Body of pancreas (tissue), 4 donors: ENCODE measurements around the gene TAF1D. TPM values are rescaled to one million over a fixed set of nuclear protein-coding genes. Genes with fewer than 3 reads are reported as not detected.

Experiments used
- ATAC-seq: fragments of 150-250 bp; one replicate; pipeline ENCODE4 v1.9.1; 2016
- DNase-seq, 4 donors: peaks; one replicate each; pipeline ENCODE4 v3.0.0-alpha.2; 2019
- H3K27ac ChIP-seq, 4 donors: fragments of 200-600 bp; sonication (generic); 1 replicate in 3 of 4; 2 replicates in 1 of 4; pipeline versions ENCODE4 v1.5.1 to v1.6.1; 2016 to 2019; ENCODE audit warnings: mild to moderate bottlenecking in 1 of 4, mixed read lengths in 1 of 4, moderate library complexity in 1 of 4
- H3K27me3 ChIP-seq, 2 donors: fragments of 200-600 bp; sonication (generic); one replicate each; pipeline ENCODE4 v1.6.0; 2016; ENCODE audit warnings: mild to moderate bottlenecking in 1 of 2
- H3K36me3 ChIP-seq, 2 donors: fragments of 200-600 bp; sonication (generic); replicated peaks in 1 of 2; 2 replicates each; pipeline ENCODE4 v1.5.1; 2016; ENCODE audit warnings: low read depth in 2 of 2; ENCODE audit not compliant: insufficient read depth in 1 of 2
- H3K4me1 ChIP-seq: fragments of 200-600 bp; sonication (generic); one replicate; pipeline ENCODE4 v1.6.0; 2016
- H3K4me3 ChIP-seq, 2 donors: fragments of 200-600 bp; sonication (generic); 1 replicate in 1 of 2; 2 replicates in 1 of 2; pipeline ENCODE4 v1.5.1; 2016 to 2019
- H3K9me3 ChIP-seq, 3 donors: fragments of 200-600 bp; sonication (generic); 1 replicate in 2 of 3; 2 replicates in 1 of 3; pipeline ENCODE4 v1.5.1; 2016
- POLR2A ChIP-seq, 3 donors: fragments of 450-650 bp; IDR thresholded peaks; one replicate each; pipeline ENCODE4 v1.6.1; 2016; ENCODE audit warnings: antibody characterized with exemption in 3 of 3, mild to moderate bottlenecking in 2 of 3
- WGBS, 2 donors: methylation state at CpG; one replicate each; pipeline ENCODE4 v1.1.5; 2017; 5-methylcytosine and 5-hydroxymethylcytosine counted together
- intact Hi-C: fragments of 100-400 bp; cut with DNase I; formaldehyde crosslinking; loops from one replicate; pipeline ENCODE4 v1.15.1; 2023
- total RNA-seq, 2 donors: library from RNA; depleted of rRNA; stranded (reverse); fragments of >200 nt; gene quantifications; one replicate each; pipeline ENCODE4 v1.1.0, GENCODE V29; 2016
- TF ChIP-seq, protein P1 (sequence below), 7 experiments: fragments of 450-650 bp in 4 of 7; fragments of 200-600 bp in 3 of 7; sonication (generic) in 3 of 7; IDR thresholded peaks; one replicate each; pipeline ENCODE4 v1.5.1; 2016 to 2019; ENCODE audit warnings: antibody characterized with exemption in 7 of 7

The TAF1D gene, protein sequence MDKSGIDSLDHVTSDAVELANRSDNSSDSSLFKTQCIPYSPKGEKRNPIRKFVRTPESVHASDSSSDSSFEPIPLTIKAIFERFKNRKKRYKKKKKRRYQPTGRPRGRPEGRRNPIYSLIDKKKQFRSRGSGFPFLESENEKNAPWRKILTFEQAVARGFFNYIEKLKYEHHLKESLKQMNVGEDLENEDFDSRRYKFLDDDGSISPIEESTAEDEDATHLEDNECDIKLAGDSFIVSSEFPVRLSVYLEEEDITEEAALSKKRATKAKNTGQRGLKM
- 100 to 1,000 TPM; 113 to 177 TPM for total RNA-seq

DNA sequence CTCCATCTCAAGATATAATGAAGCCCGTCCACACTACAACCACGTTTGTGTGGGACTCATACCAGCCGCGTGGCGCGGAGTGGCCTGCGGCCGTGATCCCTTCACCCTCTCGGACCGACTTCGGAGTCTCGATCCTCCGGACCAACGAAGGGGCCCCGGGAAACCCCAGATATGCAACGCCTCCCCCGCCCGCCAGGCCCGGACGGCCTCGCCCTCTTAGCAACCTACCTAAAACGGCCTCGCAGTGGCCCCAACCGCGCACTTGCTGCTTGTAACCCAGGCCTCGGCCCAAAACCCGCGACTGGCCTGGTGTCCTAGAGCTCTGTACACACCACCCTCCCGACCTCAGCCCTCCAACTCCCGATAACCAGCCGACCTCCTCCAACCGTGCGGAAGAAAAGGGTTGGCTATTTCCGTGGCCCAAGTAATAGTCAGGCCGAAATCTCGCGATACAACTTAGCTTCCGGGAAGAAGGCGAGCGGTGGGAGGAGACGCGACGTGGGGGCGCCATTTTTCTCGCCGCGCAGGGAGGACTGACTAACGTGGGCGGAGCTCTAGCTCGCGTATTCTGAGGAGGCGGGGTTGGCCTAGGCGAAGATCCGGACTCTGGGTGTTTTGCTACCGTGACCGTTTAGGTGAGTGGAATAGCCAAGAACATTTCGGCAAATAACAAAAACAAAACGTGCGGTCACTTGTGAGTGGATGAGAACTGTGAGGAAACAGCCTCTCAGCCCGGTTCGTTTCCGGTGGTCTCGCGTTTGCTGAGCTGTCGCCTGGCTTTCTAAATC is at the start of gene TAF1D, which contains the start of gene C11orf54:
TAF1D (minus strand) TSS at position 402 of the 788 bp plus-strand sequence. CDS start 2,191 bp downstream, outside the sequence.
C11orf54 (plus strand) TSS at position 579 of the 788 bp plus-strand sequence. CDS start 5,722 bp downstream, outside the sequence.
- Histone ChIP-seq H3K4me1 (peaks cover 81% of the 10 kb centered on the region), H3K4me3 (peak within 1 kb of the TSS; percentile 44 to 81), H3K27ac (peak within 1 kb of the TSS; percentile 96 to 99 (median 98)), H3K9me3 (no peaks in the 10 kb centered on the region), H3K36me3 (peaks cover 0 to 7% of the 10 kb centered on the region in 2 donors), H3K27me3 (no peaks in the 10 kb centered on the region)
- ATAC-seq (peak; percentile 93), DNase-seq (peak; percentile 98 to 99 (median 98))
- intact Hi-C loops, result no loop called here
- WGBS, 2 donors, result 0 to 1% methylated on average over 55 to 65 of the region's 65 CpGs
- TF ChIP-seq POLR2A (IDR thresholded peaks at IDR 0.05), result peak; percentile 82 to 98 (median 98)
- TF ChIP-seq, protein P1, sequence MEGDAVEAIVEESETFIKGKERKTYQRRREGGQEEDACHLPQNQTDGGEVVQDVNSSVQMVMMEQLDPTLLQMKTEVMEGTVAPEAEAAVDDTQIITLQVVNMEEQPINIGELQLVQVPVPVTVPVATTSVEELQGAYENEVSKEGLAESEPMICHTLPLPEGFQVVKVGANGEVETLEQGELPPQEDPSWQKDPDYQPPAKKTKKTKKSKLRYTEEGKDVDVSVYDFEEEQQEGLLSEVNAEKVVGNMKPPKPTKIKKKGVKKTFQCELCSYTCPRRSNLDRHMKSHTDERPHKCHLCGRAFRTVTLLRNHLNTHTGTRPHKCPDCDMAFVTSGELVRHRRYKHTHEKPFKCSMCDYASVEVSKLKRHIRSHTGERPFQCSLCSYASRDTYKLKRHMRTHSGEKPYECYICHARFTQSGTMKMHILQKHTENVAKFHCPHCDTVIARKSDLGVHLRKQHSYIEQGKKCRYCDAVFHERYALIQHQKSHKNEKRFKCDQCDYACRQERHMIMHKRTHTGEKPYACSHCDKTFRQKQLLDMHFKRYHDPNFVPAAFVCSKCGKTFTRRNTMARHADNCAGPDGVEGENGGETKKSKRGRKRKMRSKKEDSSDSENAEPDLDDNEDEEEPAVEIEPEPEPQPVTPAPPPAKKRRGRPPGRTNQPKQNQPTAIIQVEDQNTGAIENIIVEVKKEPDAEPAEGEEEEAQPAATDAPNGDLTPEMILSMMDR (IDR thresholded peaks at IDR 0.05), result peak in 3 of 7 experiments; percentile 12 to 42 (median 27)

DNA sequence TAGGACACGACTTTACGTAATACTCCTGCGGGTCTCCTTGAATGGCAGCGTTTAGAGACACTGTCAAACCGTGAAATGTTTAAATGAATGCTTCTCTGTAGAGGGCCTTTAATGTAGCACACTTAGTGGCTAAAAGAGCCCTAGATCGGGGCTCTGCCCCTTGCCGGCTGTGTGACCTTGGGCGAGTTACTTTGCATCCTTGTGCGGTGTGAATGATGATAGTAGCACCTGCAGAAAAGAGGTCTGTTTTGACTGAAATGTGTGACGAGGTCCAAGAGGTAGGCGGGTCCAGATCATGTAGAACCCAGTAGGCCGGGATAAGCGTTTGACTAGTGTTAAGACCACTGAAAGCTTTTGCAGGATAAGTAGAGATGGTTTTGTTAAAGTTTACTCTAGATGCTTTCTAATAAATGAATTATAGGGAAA is 43.7 kb upstream of the TAF1D start:
- ATAC-seq, result no peak
- Histone ChIP-seq H3K9me3 (no peaks in the 10 kb centered on the region), H3K27me3 (no peaks in the 10 kb centered on the region), H3K4me1 (peaks cover 26% of the 10 kb centered on the region), H3K4me3 (peak overlapping the region; percentile 71 to 79), H3K36me3 (peaks cover 0 to 1% of the 10 kb centered on the region in 2 donors), H3K27ac (peak overlapping the region; percentile 82 to 94 (median 90))
- DNase-seq, result no peak
- TF ChIP-seq POLR2A (IDR thresholded peaks at IDR 0.05), result no peak
- TF ChIP-seq, protein P1 (IDR thresholded peaks at IDR 0.05), result no peak
- 0% methylated on average over 13 of the region's 13 CpGs for WGBS, 2 donors
- intact Hi-C loops, result no loop called here

DNA sequence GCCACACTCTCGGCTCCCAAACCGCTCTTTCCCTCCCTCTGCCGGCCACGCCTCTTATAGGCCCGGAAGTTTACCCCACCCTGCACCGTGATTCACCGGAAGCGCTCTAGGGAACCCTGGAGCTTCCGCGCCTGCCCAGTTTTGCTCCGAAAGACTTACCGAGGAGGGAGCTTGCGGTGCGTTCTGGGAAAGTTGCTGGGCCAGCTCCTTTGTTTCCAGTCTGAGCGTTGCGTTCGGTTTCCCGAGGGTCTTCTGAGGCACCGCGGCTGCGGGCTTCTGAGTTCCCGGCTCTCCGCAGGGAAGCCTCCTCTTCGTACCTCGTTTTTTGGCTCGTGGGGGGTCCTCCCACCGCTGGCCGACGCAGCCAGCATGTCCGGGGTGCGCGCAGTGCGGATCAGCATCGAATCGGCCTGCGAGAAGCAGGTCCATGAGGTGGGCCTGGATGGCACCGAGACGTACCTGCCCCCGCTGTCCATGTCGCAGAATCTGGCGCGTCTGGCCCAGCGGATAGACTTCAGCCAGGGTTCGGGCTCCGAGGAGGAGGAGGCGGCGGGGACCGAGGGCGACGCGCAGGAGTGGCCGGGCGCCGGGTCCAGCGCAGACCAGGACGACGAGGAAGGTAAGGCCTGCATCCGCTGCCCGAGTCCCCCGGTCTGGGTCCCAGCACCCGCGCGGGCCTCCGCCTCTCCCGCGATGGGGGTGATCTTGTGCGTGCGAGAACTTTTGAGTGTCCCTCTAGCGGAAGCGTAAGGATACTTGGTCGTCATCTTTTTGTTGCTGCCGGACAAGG is 43.0 kb upstream of the TAF1D start, which contains the start of gene MED17:
MED17 (plus strand) TSS at position 138 of the 790 bp plus-strand sequence; CDS start at position 370, 232 bp downstream.
- WGBS, 2 donors, result 0% methylated on average over 22 to 70 of the region's 72 CpGs
- intact Hi-C loops, result no loop called here
- peak; percentile 99 for ATAC-seq
- H3K36me3 ChIP-seq, result peaks cover 0 to 1% of the 10 kb centered on the region in 2 donors
- no peaks in the 10 kb centered on the region for H3K9me3 ChIP-seq
- DNase-seq, result peak; percentile 91 to 94 (median 93)
- H3K27me3 ChIP-seq, result no peaks in the 10 kb centered on the region
- peaks cover 26% of the 10 kb centered on the region for H3K4me1 ChIP-seq
- TF ChIP-seq, protein P1 (IDR thresholded peaks at IDR 0.05), result peak in 6 of 7 experiments; percentile 23 to 65 (median 60)
- peak; percentile 64 to 90 (median 86) for TF ChIP-seq POLR2A (IDR thresholded peaks at IDR 0.05)
- peak within 1 kb of the TSS; percentile 82 to 94 (median 90) for H3K27ac ChIP-seq
- H3K4me3 ChIP-seq, result peak within 1 kb of the TSS; percentile 71 to 79

DNA sequence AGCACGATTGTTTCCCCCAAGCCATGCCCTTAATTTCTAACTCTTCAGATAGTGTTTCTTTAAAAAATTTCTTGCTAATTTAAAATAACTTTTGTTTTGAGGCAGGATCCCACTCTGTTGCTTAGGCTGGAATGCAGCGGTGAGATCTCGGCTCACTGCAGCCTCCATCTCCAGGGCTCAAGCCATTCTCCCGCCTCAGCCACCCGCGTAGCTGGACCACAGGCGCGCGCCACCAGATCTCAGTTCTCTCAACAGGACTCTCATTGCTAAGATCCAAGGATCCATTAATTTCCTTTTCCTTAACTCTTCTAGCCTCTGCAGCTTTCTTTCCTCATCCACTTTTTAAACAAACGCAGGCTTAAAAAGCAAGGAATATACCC is 42.5 kb upstream of the TAF1D start:
- ATAC-seq (peak; percentile 42), DNase-seq (no peak)
- Histone ChIP-seq H3K27ac (peak overlapping the region in 3 of 4 donors; percentile 82 to 94 (median 91)), H3K27me3 (no peaks in the 10 kb centered on the region), H3K4me3 (peak overlapping the region in 1 of 2 donors; percentile 71), H3K9me3 (no peaks in the 10 kb centered on the region), H3K4me1 (peaks cover 26% of the 10 kb centered on the region), H3K36me3 (no peaks in the 10 kb centered on the region)
- intact Hi-C loops, result no loop called here
- TF ChIP-seq, protein P1 (IDR thresholded peaks at IDR 0.05), result no peak
- no peak for TF ChIP-seq POLR2A (IDR thresholded peaks at IDR 0.05)
- 1% methylated on average over 10 of the region's 10 CpGs for WGBS, 2 donors
